Epithelial cell of proximal tubule (primary cell): ENCODE measurements around the gene SMARCA4. TPM values are rescaled to one million over a fixed set of nuclear protein-coding genes. Genes with fewer than 3 reads are reported as not detected.

Experiments used
- DNase-seq: peaks from one replicate; pipeline ENCODE4 v3.0.0-alpha.2; 2011; ENCODE audit warnings: low read depth
- H3K4me3 ChIP-seq: 2 replicates; pipeline ENCODE4 v1.5.1; 2011; ENCODE audit warnings: low read depth, mild to moderate bottlenecking, low read length
- CTCF ChIP-seq: conservative IDR thresholded peaks from 2 replicates; pipeline ENCODE4 v1.5.1; 2012; ENCODE audit warnings: low read depth, mild to moderate bottlenecking, low read length
- total RNA-seq: library from RNA; depleted of rRNA; stranded (reverse); fragments of >200 nt; gene quantifications from 2 replicates; pipeline ENCODE4 v1.2.3, GENCODE V29; 2015

SMARCA4 gene
- total RNA-seq, 1 donor from 2014 or later: 156 TPM

- no peak for DNase-seq
- H3K4me3 ChIP-seq: no peak overlapping the region
- TF ChIP-seq CTCF: no peak
Observed at GRCh38 chr19:11025997-11026396, 65.2 kb downstream of the SMARCA4 start.

GRCh38 chr19:11027381-11027780, 66.6 kb downstream of the SMARCA4 start:
- H3K4me3 ChIP-seq: no peak overlapping the region
- no peak for DNase-seq
- TF ChIP-seq CTCF: no peak

GRCh38 chr19:11028146-11028545, 67.3 kb downstream of the SMARCA4 start:
- no peak for TF ChIP-seq CTCF
- DNase-seq: no peak
- no peak overlapping the region for H3K4me3 ChIP-seq

- DNase-seq: no peak
- no peak for TF ChIP-seq CTCF
Observed at GRCh38 chr19:11031421-11032070, 70.7 kb downstream of the SMARCA4 start.

GRCh38 chr19:11033251-11033650, 72.4 kb downstream of the SMARCA4 start:
- TF ChIP-seq CTCF: no peak
- no peak overlapping the region for H3K4me3 ChIP-seq
- DNase-seq: no peak

More at GRCh38 chr19:11031421-11032070, 70.7 kb downstream of the SMARCA4 start:
- H3K4me3 ChIP-seq: no peak overlapping the region

- H3K4me3 ChIP-seq: no peak overlapping the region
- TF ChIP-seq CTCF: no peak
- no peak for DNase-seq
Observed at GRCh38 chr19:11033763-11034162, 72.9 kb downstream of the SMARCA4 start.
